ENCODE data around the gene BABAM2. TPM values are rescaled to one million over a fixed set of nuclear protein-coding genes. Genes with fewer than 3 reads are reported as not detected.
"Not testable (repeated sequence)": the region's sequence is repeated elsewhere in the genome, so short reads cannot be mapped to it uniquely, and the experiment has no call there.

The BABAM2 gene
- total RNA-seq, 2 experiments from 2014 or later: 50.7 to 51.0 TPM

DNA sequence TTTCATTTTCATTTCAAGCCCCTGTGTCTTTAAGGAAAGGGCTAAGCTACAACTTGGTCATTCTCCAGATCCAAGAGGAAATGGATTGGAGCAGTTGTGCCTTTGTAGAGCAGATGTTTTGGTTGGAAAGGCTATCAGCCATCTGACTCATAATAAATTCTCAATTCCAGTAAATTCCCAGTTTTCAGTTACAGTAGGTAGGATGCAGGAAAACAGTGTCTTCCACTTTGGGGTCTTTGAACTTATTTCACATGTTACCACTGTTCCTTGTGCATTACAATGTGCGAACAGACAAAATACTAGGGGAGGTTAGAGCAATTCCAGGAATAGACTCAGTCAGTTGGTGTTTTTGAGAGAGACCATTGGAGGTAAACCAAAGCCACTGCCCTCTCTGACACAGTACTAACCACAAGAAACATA, 211.9 kb downstream of the BABAM2 start:
- ATAC-seq (ENCODE audit: low read depth) (peak; percentile 82), DNase-seq (no peak)
- peaks cover 4% of the 10 kb centered on the region for H3K9me3 Mint-ChIP-seq
- H3K36me3 Mint-ChIP-seq: peaks cover 18% of the 10 kb centered on the region
- peak overlapping the region; percentile 61 for H3K4me3 Mint-ChIP-seq
- no peaks in the 10 kb centered on the region for H3K27me3 Mint-ChIP-seq
- POLR2A ChIA-PET: no interaction called here
- peaks cover 21% of the 10 kb centered on the region for H3K4me1 Mint-ChIP-seq
- H3K27ac Mint-ChIP-seq: peak overlapping the region; percentile 61

DNA sequence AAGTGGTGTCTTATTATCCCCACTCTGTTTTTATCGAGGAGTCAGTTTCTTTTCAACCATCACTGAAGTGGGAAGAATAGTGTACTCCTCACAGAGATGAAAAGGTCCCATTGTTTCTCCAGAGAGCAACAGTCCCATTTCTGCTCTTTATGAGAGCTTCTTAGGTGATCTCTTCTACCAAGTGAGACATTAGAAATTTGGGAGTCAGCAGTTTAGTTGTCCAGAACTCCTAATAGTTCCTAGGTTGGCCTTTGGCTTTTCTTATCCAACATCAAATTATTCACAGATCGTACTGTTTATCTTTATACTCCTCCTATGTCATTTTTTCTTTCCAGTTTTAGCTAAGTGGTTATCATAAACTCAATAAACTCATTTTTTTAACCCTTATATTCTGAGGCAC, 213.1 kb downstream of the BABAM2 start:
- Mint-ChIP-seq H3K4me3 (no peak overlapping the region), H3K27me3 (no peaks in the 10 kb centered on the region), H3K4me1 (peaks cover 21% of the 10 kb centered on the region), H3K36me3 (peaks cover 18% of the 10 kb centered on the region), H3K27ac (no peak overlapping the region), H3K9me3 (peaks cover 4% of the 10 kb centered on the region)
- POLR2A ChIA-PET: interaction anchor here (0.5 kb wide), 1 partner anchor 73 kb away, joined by 3 read pairs; no protein-coding TSS in a partner anchor
- ATAC-seq (ENCODE audit: low read depth): no peak
- no peak for DNase-seq

DNA sequence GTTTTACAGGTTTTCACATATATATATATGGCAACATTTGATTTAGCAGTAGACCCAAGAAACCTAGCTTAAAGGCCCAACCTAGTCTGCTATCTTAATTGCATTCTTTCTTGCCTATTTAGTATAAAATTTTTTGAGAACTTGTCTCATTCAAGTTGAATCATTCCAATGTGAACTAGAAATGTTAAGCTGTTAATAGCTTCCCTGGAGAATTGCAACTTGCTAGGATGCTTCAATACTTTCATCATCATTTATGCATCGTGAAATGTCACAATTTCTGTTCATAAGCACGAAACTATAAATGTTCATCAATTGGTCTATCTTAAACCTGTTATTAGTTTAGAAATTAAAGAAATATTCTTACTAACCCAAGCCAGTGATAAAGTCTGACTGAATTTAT, 217.6 kb downstream of the BABAM2 start:
- H3K27me3 Mint-ChIP-seq: no peaks in the 10 kb centered on the region
- ATAC-seq (ENCODE audit: low read depth) (no peak), DNase-seq (no peak)
- no peak overlapping the region for H3K4me3 Mint-ChIP-seq
- no peak overlapping the region for H3K27ac Mint-ChIP-seq
- peaks cover 22% of the 10 kb centered on the region for H3K36me3 Mint-ChIP-seq
- peaks cover 3% of the 10 kb centered on the region for H3K9me3 Mint-ChIP-seq
- H3K4me1 Mint-ChIP-seq: peaks cover 2% of the 10 kb centered on the region
- POLR2A ChIA-PET: no interaction called here

DNA sequence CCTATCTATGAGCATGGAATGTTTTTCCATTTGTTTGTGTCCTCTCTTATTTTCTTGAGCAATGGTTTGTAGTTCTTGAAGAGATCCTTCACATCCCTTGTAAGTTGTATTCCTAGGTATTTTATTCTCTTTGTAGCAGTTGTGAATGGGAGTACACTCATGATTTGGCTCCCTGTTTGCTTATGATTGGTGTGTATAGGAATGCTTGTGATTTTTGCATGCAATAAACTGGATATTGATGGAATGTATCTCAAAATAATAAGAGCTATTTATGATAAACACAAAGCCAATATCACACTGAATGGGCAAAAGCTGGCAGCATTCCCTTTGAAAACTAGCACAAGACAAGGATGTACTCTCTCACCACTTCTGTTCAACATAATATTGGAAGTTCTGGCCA, 223.2 kb downstream of the BABAM2 start:
- H3K27ac Mint-ChIP-seq; H3K4me3 Mint-ChIP-seq; DNase-seq; ATAC-seq (ENCODE audit: low read depth); H3K27me3 Mint-ChIP-seq; H3K4me1 Mint-ChIP-seq; POLR2A ChIA-PET; H3K9me3 Mint-ChIP-seq: not testable (repeated sequence)
- peaks cover 30% of the 10 kb centered on the region for H3K36me3 Mint-ChIP-seq

DNA sequence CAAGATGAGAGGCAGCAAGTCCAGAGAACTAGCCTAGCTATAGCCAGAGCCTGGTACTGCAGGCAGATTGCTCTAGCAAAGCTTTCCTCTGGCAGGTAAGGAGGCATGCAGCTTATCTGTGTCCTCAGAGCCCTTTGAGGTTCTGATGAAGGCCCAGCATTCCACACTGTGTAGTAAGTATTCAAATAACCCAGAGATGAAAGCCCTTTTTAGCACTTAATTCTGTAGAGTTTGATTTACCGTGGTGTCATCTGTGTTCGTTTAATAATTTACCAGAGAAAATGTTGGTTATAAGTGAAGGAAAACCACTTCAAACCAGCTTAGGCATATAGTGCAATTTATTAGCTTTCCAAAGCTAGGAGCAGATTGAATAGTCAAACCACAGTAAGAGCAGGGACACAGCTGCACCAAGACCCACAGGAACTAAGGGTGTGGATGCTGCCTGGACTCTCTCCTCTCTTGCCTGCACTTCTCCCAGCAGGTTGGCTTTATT, 226.6 kb downstream of the BABAM2 start:
- Mint-ChIP-seq H3K4me1 (peaks cover 4% of the 10 kb centered on the region), H3K4me3 (no peak overlapping the region), H3K9me3 (peaks cover 5% of the 10 kb centered on the region), H3K27me3 (no peaks in the 10 kb centered on the region), H3K36me3 (peaks cover 26% of the 10 kb centered on the region), H3K27ac (no peak overlapping the region)
- DNase-seq (no peak), ATAC-seq (ENCODE audit: low read depth) (no peak)
- POLR2A ChIA-PET: no interaction called here

DNA sequence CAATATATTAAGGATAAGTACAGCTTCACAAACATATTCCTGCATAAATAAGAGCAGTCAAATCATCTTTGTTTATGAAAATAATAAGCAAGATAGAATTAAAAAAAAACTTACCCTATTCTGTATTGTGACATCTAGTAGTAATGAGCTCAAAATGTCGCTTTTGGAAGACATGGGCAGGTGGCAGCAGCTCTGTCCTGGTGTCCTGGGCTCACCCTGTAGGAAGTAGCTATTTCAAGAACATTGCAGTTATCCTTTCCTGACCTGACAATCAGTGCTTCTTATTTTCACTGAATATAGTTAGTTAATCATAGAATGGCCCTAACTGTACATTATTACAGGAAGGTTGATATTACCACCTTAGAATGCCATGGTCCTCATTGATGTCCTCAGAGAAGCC, 229.1 kb downstream of the BABAM2 start:
- Mint-ChIP-seq H3K27ac (no peak overlapping the region), H3K4me1 (peaks cover 4% of the 10 kb centered on the region), H3K36me3 (peaks cover 16% of the 10 kb centered on the region), H3K4me3 (no peak overlapping the region), H3K27me3 (no peaks in the 10 kb centered on the region), H3K9me3 (peaks cover 1% of the 10 kb centered on the region)
- no peak for DNase-seq
- ATAC-seq (ENCODE audit: low read depth): no peak
- POLR2A ChIA-PET: no interaction called here

DNA sequence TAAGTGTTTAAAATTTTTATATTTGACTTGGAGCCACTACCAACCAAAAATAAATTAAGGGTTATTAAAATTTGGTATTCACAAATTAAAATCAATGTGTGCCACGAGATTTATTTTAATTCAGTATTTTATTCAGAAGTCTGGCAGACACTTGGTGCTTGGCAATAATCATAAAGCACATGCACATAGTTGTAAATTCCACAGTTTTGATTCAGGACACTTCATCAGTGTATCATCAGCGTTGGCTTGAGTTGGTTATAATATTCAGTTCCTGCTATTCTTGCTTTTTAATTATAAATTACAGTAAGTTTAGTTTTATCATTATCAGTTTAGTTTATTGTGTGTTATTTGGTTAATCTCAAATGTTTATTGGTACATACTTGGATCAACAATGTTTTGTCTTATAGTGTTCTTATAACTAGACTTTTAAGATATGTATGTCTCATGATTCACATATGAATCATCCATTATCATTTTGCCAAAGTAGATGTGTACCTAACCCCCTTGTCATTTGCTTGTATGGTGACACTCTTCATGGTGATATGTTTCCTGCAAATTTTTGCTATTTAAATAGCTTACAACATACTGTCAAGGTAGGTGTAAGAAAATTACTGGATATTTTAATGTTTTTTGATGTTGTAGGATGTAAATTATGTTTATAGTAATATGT, 237.9 kb downstream of the BABAM2 start:
- DNase-seq (no peak), ATAC-seq (ENCODE audit: low read depth) (no peak)
- peaks cover 1% of the 10 kb centered on the region for H3K4me1 Mint-ChIP-seq
- peaks cover 5% of the 10 kb centered on the region for H3K9me3 Mint-ChIP-seq
- peaks cover 24% of the 10 kb centered on the region for H3K36me3 Mint-ChIP-seq
- no peak overlapping the region for H3K4me3 Mint-ChIP-seq
- no peaks in the 10 kb centered on the region for H3K27me3 Mint-ChIP-seq
- POLR2A ChIA-PET: no interaction called here
- no peak overlapping the region for H3K27ac Mint-ChIP-seq

DNA sequence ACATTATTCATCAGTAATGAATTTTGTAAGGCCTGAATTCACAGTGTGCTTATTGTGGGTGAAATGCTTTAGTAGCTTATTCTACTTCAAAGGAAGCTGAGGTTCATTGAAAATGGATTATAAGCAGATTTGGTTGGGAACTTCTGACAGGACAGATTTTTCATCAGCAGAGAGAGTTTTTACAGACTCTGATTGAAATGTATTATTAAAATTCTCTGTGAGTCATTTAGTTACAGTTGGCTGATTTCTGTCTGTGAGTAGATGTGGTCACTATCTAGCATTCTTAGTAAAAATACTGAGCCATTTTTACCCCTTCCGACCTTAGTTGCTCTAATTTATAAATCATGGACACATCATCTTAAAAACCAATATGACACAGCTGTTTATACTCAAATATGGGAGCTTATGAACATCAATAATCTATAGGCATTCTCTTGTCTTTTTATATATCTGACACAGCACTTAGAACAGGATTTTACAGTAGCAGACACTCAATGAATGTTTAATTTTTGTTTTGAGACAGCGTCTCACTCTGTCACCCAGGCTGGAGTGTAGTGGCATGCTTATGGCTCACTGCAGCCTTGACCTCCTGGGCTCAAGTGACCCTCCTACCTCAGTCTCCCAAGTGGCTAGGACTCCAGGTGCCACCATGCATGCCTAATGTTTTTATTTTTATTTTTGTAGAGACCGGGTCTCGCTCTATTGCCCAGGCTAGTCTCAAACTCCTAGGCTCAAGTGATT, 239.6 kb downstream of the BABAM2 start:
- peaks cover 5% of the 10 kb centered on the region for H3K9me3 Mint-ChIP-seq
- peaks cover 9% of the 10 kb centered on the region for H3K4me1 Mint-ChIP-seq
- no peak overlapping the region for H3K4me3 Mint-ChIP-seq
- H3K27me3 Mint-ChIP-seq: no peaks in the 10 kb centered on the region
- no peak overlapping the region for H3K27ac Mint-ChIP-seq
- no peak for ATAC-seq (ENCODE audit: low read depth)
- peaks cover 25% of the 10 kb centered on the region for H3K36me3 Mint-ChIP-seq
- no peak for DNase-seq
- POLR2A ChIA-PET: no interaction called here

DNA sequence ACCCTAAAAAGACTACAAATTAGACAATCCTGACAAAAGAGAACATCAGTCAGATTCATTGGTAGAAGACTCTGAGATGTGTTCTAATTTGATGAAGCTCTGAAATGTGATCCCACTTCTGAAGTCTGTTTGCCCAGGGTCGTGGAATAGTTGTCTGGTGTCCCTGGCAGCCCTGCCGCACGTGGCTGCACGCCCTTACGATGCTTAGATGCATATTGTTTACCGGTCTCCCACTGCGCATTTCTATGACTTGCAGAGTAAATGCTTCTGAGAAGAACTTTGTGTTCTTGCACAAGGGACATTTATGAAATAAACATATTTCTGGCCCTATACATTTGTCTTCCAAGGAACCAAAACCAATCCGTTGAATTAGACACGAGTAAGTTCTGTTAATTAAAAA, 243.2 kb downstream of the BABAM2 start:
- POLR2A ChIA-PET: interaction anchor here (0.7 kb wide), 1 partner anchor 60 kb away, joined by 6 read pairs; no protein-coding TSS in a partner anchor
- H3K36me3 Mint-ChIP-seq: peaks cover 24% of the 10 kb centered on the region
- H3K4me1 Mint-ChIP-seq: peaks cover 18% of the 10 kb centered on the region
- no peak overlapping the region for H3K27ac Mint-ChIP-seq
- H3K9me3 Mint-ChIP-seq: no peaks in the 10 kb centered on the region
- H3K4me3 Mint-ChIP-seq: no peak overlapping the region
- DNase-seq: no peak
- H3K27me3 Mint-ChIP-seq: no peaks in the 10 kb centered on the region
- no peak for ATAC-seq (ENCODE audit: low read depth)

DNA sequence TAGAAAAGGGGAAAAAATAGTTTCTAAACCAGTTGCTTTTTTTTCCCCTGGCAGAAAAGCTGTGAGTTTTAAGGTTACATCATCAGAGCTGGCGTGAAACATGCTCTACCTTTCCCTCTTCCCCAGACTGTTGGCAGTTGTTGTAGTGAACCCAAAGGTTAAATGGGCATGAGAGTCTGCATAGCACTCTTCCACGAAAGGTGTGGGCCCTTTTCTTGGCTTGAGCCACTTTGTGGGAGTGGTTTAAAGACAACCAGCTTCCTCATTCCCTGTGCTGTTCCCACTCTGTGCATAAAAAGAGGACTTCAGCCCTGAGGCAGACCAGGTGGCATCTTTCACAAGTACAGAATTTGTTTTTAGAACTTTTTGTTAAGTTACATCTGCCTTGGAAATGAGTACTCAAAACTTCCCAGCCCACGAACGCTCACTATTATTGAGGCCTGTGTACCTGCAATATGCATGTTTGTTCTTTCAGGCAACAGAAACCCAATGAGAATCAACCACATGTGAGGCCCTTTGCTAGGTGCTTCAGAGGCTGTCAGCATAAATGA, 243.8 kb downstream of the BABAM2 start:
- no peaks in the 10 kb centered on the region for H3K9me3 Mint-ChIP-seq
- peaks cover 24% of the 10 kb centered on the region for H3K36me3 Mint-ChIP-seq
- ATAC-seq (ENCODE audit: low read depth): peak; percentile 64
- peak overlapping the region; percentile 15 for H3K4me3 Mint-ChIP-seq
- DNase-seq: no peak
- no peaks in the 10 kb centered on the region for H3K27me3 Mint-ChIP-seq
- POLR2A ChIA-PET: interaction anchor here (0.7 kb wide), 1 partner anchor 60 kb away, joined by 6 read pairs; no protein-coding TSS in a partner anchor
- peak overlapping the region; percentile 53 for H3K27ac Mint-ChIP-seq
- H3K4me1 Mint-ChIP-seq: peaks cover 18% of the 10 kb centered on the region

DNA sequence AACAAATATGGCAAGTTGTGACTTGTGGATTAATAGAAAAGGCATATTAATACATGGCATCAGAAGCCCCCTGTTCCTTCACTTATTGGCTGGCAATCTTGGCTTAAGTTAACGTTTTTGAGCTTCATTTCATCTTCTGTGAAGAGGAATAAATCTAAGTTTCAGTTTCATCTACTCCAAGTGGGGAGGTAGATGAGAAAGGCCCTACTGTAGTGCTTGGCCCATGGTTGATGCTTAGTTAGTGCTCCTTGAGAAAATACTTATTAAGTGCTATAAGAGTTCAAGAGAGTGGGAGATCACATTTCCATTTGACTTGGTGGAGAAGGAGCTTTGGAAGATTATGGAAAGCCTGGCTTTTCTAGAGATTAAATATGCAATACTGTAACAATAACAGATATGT, 244.3 kb downstream of the BABAM2 start:
- H3K27me3 Mint-ChIP-seq: no peaks in the 10 kb centered on the region
- H3K4me3 Mint-ChIP-seq: peak overlapping the region; percentile 15
- ATAC-seq (ENCODE audit: low read depth): peak; percentile 74
- DNase-seq: no peak
- H3K36me3 Mint-ChIP-seq: peaks cover 26% of the 10 kb centered on the region
- H3K4me1 Mint-ChIP-seq: peaks cover 19% of the 10 kb centered on the region
- no peaks in the 10 kb centered on the region for H3K9me3 Mint-ChIP-seq
- H3K27ac Mint-ChIP-seq: peak overlapping the region; percentile 53
- POLR2A ChIA-PET: no interaction called here

DNA sequence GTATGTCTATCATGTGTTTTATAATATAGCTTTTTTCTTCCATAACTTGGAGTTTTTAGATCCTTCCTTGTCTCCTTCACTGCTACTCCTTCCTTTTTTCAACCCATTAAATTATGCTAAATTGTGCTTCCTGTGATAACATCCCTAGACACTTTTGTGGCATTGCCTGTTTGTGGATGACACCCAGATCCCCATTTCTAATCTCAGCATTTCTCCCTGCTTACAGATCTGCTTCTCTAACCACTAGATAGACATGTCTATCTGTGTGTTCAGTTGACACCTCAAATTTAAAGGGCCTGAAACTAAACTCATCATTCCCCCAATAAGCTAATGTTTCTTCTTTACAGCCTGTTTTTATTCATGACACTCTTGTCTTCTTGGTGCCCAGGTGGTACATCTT, 244.8 kb downstream of the BABAM2 start:
- Mint-ChIP-seq H3K4me3 (peak overlapping the region; percentile 9), H3K4me1 (peaks cover 19% of the 10 kb centered on the region), H3K27me3 (no peaks in the 10 kb centered on the region), H3K36me3 (peaks cover 28% of the 10 kb centered on the region), H3K9me3 (no peaks in the 10 kb centered on the region), H3K27ac (peak overlapping the region; percentile 68)
- no peak for DNase-seq
- ATAC-seq (ENCODE audit: low read depth): no peak
- POLR2A ChIA-PET: no interaction called here

DNA sequence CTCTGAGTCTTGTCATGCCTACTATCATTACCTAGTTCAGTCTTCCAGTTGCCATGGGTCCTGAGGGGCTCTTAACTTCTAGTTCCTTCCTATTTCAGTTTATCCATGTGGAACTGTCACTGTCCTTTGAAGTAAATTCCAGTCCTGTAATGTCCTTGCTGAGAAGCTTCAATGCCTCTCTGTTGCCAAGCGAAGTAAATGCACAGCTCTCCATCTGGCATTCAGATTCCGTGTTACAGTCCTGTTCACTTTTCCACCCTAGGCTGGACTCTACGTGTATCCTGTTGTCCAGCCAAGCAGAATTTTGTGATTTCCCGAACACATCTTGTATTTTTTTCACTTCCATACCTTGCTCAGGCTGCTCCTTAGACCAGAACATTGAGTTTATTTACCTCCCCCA, 245.3 kb downstream of the BABAM2 start:
- H3K36me3 Mint-ChIP-seq: peaks cover 26% of the 10 kb centered on the region
- H3K27me3 Mint-ChIP-seq: no peaks in the 10 kb centered on the region
- H3K4me1 Mint-ChIP-seq: peaks cover 19% of the 10 kb centered on the region
- no peak for DNase-seq
- ATAC-seq (ENCODE audit: low read depth): no peak
- no peaks in the 10 kb centered on the region for H3K9me3 Mint-ChIP-seq
- no peak overlapping the region for H3K27ac Mint-ChIP-seq
- POLR2A ChIA-PET: no interaction called here
- H3K4me3 Mint-ChIP-seq: no peak overlapping the region

DNA sequence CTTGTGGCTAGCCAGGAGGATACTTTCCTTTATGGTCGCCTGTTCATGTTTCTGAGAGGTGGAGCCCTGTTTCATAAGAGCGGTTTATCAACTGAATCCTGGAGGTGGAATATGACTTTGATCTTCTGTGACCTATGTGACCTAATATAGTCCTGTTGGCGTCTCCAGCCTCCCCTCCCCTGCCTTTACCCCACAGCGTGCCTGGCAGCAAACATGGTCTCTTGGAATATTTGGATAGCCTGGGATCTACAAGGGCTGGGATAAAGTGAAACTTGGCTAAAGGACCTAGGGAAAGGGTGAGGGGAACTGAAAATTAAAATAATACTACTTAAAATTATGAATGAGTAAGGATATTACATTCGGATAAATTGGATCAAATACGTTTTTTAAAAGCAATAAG, 246.0 kb downstream of the BABAM2 start:
- Mint-ChIP-seq H3K27ac (no peak overlapping the region), H3K4me3 (no peak overlapping the region), H3K9me3 (no peaks in the 10 kb centered on the region), H3K4me1 (peaks cover 19% of the 10 kb centered on the region), H3K27me3 (no peaks in the 10 kb centered on the region), H3K36me3 (peaks cover 26% of the 10 kb centered on the region)
- DNase-seq (no peak), ATAC-seq (ENCODE audit: low read depth) (no peak)
- POLR2A ChIA-PET: no interaction called here
